Vagina (tissue), 2 donors: ENCODE results near the gene FOXN3. TPM values are rescaled to one million over a fixed set of nuclear protein-coding genes. Genes with fewer than 3 reads are reported as not detected.

Experiments
- DNase-seq, 2 donors: peaks; one replicate each; pipeline ENCODE4 v3.0.0-alpha.2; 2017; ENCODE audit errors: extremely low spot score in 2 of 2
- H3K27ac ChIP-seq: fragments of 200-600 bp; sonication (generic); one replicate; pipeline ENCODE4 v1.5.1; 2019
- H3K27me3 ChIP-seq: fragments of 200-600 bp; sonication (generic); one replicate; pipeline ENCODE4 v1.5.1; 2019
- H3K36me3 ChIP-seq, 2 donors: fragments of 200-600 bp; sonication (generic); one replicate each; pipeline ENCODE4 v1.5.1; 2017 to 2019
- H3K4me1 ChIP-seq: fragments of 200-600 bp; sonication (generic); one replicate; pipeline ENCODE4 v1.5.1; 2019
- H3K4me3 ChIP-seq, 2 donors: fragments of 200-600 bp; sonication (generic); 1 replicate in 1 of 2; 2 replicates in 1 of 2; pipeline ENCODE4 v1.5.1; 2016 to 2019
- H3K9me3 ChIP-seq: fragments of 200-600 bp; sonication (generic); one replicate; pipeline ENCODE4 v1.5.1; 2019
- CTCF ChIP-seq, 3 experiments: fragments of 450-650 bp in 2 of 3; fragments of 200-600 bp in 1 of 3; sonication (generic) in 1 of 3; IDR thresholded peaks; one replicate each; pipeline ENCODE4 v1.5.1; 2017 to 2019; ENCODE audit warnings: antibody characterized with exemption in 3 of 3, mild to moderate bottlenecking in 2 of 3, moderate library complexity in 2 of 3
- POLR2A ChIP-seq, 2 donors: fragments of 450-650 bp; IDR thresholded peaks; one replicate each; pipeline ENCODE4 v1.6.1; 2017; ENCODE audit warnings: antibody characterized with exemption in 2 of 2, mild to moderate bottlenecking in 2 of 2, moderate library complexity in 2 of 2
- POLR2AphosphoS5 ChIP-seq, 2 donors: sonication (generic); formaldehyde crosslinking; IDR thresholded peaks; one replicate each; pipeline ENCODE4 v1.9.0; 2017; ENCODE audit warnings: antibody characterized with exemption in 2 of 2, mild to moderate bottlenecking in 2 of 2, low read depth in 1 of 2; ENCODE audit not compliant: insufficient read depth in 1 of 2
- intact Hi-C: fragments of 100-400 bp; cut with DNase I; formaldehyde crosslinking; loops from one replicate; pipeline ENCODE4 v1.15.1; 2023
- total RNA-seq: library from RNA; depleted of rRNA; stranded (reverse); fragments of >200 nt; gene quantifications from one replicate; pipeline ENCODE4 v1.2.3, GENCODE V29; 2016

The FOXN3 gene
- total RNA-seq, 1 donor from 2014 or later: 111 TPM

- no peak overlapping the region for H3K4me3 ChIP-seq
- DNase-seq: no peak
- H3K27ac ChIP-seq: no peak overlapping the region
- no peaks in the 10 kb centered on the region for H3K9me3 ChIP-seq
- H3K4me1 ChIP-seq: peaks cover 88% of the 10 kb centered on the region
- intact Hi-C loops: no loop called here
- H3K36me3 ChIP-seq: peaks cover 0 to 12% of the 10 kb centered on the region in 2 donors
- no peaks in the 10 kb centered on the region for H3K27me3 ChIP-seq
- TF ChIP-seq CTCF (IDR thresholded peaks at IDR 0.05): no peak
- no peak for TF ChIP-seq POLR2AphosphoS5 (IDR thresholded peaks at IDR 0.05; ENCODE audit: insufficient read depth in 1 of 2, low read depth in 1 of 2)
These were observed 10.7 kb downstream of the FOXN3 start for GRCh38 chr14:89406361-89406760.

GRCh38 chr14:89405712-89406111 is 11.3 kb downstream of the FOXN3 start:
- peaks cover 88% of the 10 kb centered on the region for H3K4me1 ChIP-seq
- no peak overlapping the region for H3K27ac ChIP-seq
- DNase-seq: no peak
- H3K27me3 ChIP-seq: no peaks in the 10 kb centered on the region
- TF ChIP-seq POLR2AphosphoS5 (IDR thresholded peaks at IDR 0.05; ENCODE audit: insufficient read depth in 1 of 2, low read depth in 1 of 2) (no peak), CTCF (IDR thresholded peaks at IDR 0.05) (no peak)
- no peak overlapping the region for H3K4me3 ChIP-seq
- no peaks in the 10 kb centered on the region for H3K9me3 ChIP-seq
- intact Hi-C loops: no loop called here
- H3K36me3 ChIP-seq: peaks cover 0 to 5% of the 10 kb centered on the region in 2 donors

- no peaks in the 10 kb centered on the region for H3K9me3 ChIP-seq
- TF ChIP-seq CTCF (IDR thresholded peaks at IDR 0.05): no peak
- no peak for TF ChIP-seq POLR2AphosphoS5 (IDR thresholded peaks at IDR 0.05; ENCODE audit: insufficient read depth in 1 of 2, low read depth in 1 of 2)
- TF ChIP-seq POLR2A (IDR thresholded peaks at IDR 0.05): no peak
- no peak overlapping the region for H3K4me3 ChIP-seq
- peaks cover 74% of the 10 kb centered on the region for H3K4me1 ChIP-seq
- intact Hi-C loops: no loop called here
- H3K36me3 ChIP-seq: no peaks in the 10 kb centered on the region
- H3K27me3 ChIP-seq: no peaks in the 10 kb centered on the region
- DNase-seq: no peak
- no peak overlapping the region for H3K27ac ChIP-seq
These were observed 14.7 kb downstream of the FOXN3 start for GRCh38 chr14:89402363-89402762.

- Histone ChIP-seq H3K27ac (no peak overlapping the region), H3K4me3 (no peak overlapping the region), H3K9me3 (no peaks in the 10 kb centered on the region), H3K27me3 (no peaks in the 10 kb centered on the region), H3K4me1 (peaks cover 68% of the 10 kb centered on the region), H3K36me3 (no peaks in the 10 kb centered on the region)
- TF ChIP-seq POLR2A (IDR thresholded peaks at IDR 0.05): no peak
- DNase-seq: no peak
- intact Hi-C loops: no loop called here
These were observed 15.3 kb downstream of the FOXN3 start for GRCh38 chr14:89401761-89402160.

GRCh38 chr14:89401241-89401640 is 15.8 kb downstream of the FOXN3 start:
- H3K27ac ChIP-seq: no peak overlapping the region

More at GRCh38 chr14:89401241-89401640, 15.8 kb downstream of the FOXN3 start:
- H3K27me3 ChIP-seq: no peaks in the 10 kb centered on the region
- intact Hi-C loops: no loop called here
- no peak overlapping the region for H3K4me3 ChIP-seq
- H3K4me1 ChIP-seq: peaks cover 67% of the 10 kb centered on the region
- no peaks in the 10 kb centered on the region for H3K9me3 ChIP-seq
- TF ChIP-seq POLR2AphosphoS5 (IDR thresholded peaks at IDR 0.05; ENCODE audit: insufficient read depth in 1 of 2, low read depth in 1 of 2) (no peak), POLR2A (IDR thresholded peaks at IDR 0.05) (no peak), CTCF (IDR thresholded peaks at IDR 0.05) (no peak)
- no peaks in the 10 kb centered on the region for H3K36me3 ChIP-seq
- DNase-seq: no peak
